C4-2B (cell line): ENCODE data around the gene SMC3.

ENCODE experiments used
- CTCF ChIP-seq: fragments of 450-650 bp; conservative IDR thresholded peaks from 2 replicates; pipeline ENCODE4 v1.5.1; 2017; ENCODE audit warnings: mild to moderate bottlenecking
- ZFX ChIP-seq: fragments of 450-650 bp; IDR thresholded peaks from 2 replicates; pipeline ENCODE4 v1.6.1; 2017

- no peak for TF ChIP-seq CTCF
- TF ChIP-seq ZFX: no peak
Observed at GRCh38 chr10:110546499-110547110, 20.9 kb upstream of the SMC3 start.
